Colonic mucosa (tissue), 4 donors: Measurements from ENCODE around the gene ZNF143. TPM values are rescaled to one million over a fixed set of nuclear protein-coding genes. Genes with fewer than 3 reads are reported as not detected.
"Not testable (repeated sequence)": the region's sequence is repeated elsewhere in the genome, so short reads cannot be mapped to it uniquely, and the experiment has no call there.

Experiments
- DNase-seq: peaks from one replicate; pipeline ENCODE4 v3.0.0-alpha.2; 2020
- H3K27ac ChIP-seq: fragments of 200-600 bp; one replicate; pipeline ENCODE4 v1.8.0; 2021
- H3K27me3 ChIP-seq: fragments of 200-600 bp; one replicate; pipeline ENCODE4 v1.8.0; 2021
- H3K36me3 ChIP-seq: fragments of 200-600 bp; one replicate; pipeline ENCODE4 v1.8.0; 2021
- H3K4me1 ChIP-seq: fragments of 200-600 bp; one replicate; pipeline ENCODE4 v1.8.0; 2021; ENCODE audit warnings: mild to moderate bottlenecking
- H3K4me3 ChIP-seq: fragments of 200-600 bp; one replicate; pipeline ENCODE4 v1.8.0; 2021
- H3K9ac ChIP-seq, 2 donors: one replicate each; pipeline ENCODE4 v1.7.0; 2013; ENCODE audit warnings: control low read depth in 2 of 2, low read depth in 2 of 2, low read length in 2 of 2
- H3K9me3 ChIP-seq: fragments of 200-600 bp; one replicate; pipeline ENCODE4 v1.8.0; 2021
- CTCF ChIP-seq: fragments of 200-600 bp; IDR thresholded peaks from one replicate; pipeline ENCODE4 v1.8.0; 2022; ENCODE audit warnings: antibody characterized with exemption, mild to moderate bottlenecking
- intact Hi-C: fragments of 100-400 bp; cut with DNase I; formaldehyde crosslinking; loops from one replicate; pipeline ENCODE4 v1.14.1; 2022
- total RNA-seq, 2 donors: library from RNA; stranded (reverse); fragmentation: NEBNext Ultra II Directional in 1 of 2; extraction: Animal tissue kit (Norgen Biotek cat#: 25700) in 1 of 2; gene quantifications; one replicate each; pipeline ENCODE4 v1.2.1, GENCODE V29; 2021
- donor health status: healthy.
- donor health status: DM: no; HTN: no; CAD: no.
- donor health status: DM: no; HTN: no; CAD: no.

ZNF143 gene
- total RNA-seq: 10 to 100 TPM; 18.0 to 22.2 TPM

DNA sequence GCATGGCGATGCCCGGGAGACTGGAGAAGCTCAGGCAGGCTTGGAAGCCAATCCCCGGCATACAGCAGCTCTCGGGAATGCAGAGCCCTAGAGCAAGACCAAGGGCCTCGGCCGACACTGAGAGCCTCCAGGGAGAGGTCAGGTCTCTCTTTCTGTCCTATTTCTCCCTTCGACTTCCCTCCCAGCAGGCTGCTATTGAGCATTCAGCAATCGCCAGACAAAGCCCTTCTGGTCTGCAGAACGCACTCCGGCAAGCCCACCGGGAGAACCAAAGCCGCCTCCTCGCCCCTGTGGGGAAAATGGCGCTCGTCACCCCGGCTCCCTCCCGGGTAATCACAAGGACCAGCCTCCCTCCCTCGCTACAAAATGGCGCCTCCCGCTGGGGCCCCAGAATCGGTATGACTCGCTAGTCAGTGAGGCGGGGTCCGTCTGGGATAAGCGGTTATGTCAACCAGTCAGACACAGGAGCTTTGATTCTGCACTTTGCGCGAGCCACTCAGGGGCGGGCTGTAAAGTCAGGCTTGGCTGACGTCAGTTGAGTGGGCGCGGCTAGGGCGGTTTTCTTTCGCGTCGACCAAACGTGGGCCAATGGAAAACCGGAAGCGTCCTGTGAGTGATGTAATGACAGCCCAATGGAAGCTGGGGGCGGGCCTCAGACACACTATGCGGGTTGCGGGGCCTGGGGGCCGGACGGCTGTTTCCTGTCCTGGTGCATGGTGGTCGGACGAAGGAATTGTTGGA lies at the start of gene ZNF143:
Gene ZNF143, plus strand, starts transcription at position 691 of the 741 bp plus-strand sequence. CDS start 10,297 bp downstream, outside the sequence.
- no peak for TF ChIP-seq CTCF
- Histone ChIP-seq H3K9me3 (no peaks in the 10 kb centered on the region), H3K36me3 (no peaks in the 10 kb centered on the region), H3K4me1 (peaks cover 5% of the 10 kb centered on the region), H3K4me3 (peak within 1 kb of the TSS; percentile 78), H3K9ac (peak within 1 kb of the TSS; percentile 99 to 100), H3K27ac (peak within 1 kb of the TSS; percentile 100), H3K27me3 (no peaks in the 10 kb centered on the region)
- peak; percentile 100 for DNase-seq
- intact Hi-C loops: no loop called here

GRCh38 chr11:9428706-9429105 lies 32.1 kb upstream of the ZNF143 start:
- Histone ChIP-seq H3K36me3 (peaks cover 17% of the 10 kb centered on the region), H3K27ac (no peak overlapping the region), H3K9ac (no peak overlapping the region), H3K4me1 (no peaks in the 10 kb centered on the region), H3K4me3 (no peak overlapping the region), H3K9me3 (no peaks in the 10 kb centered on the region), H3K27me3 (no peaks in the 10 kb centered on the region)
- no peak for DNase-seq
- no peak for TF ChIP-seq CTCF
- intact Hi-C loops: no loop called here

GRCh38 chr11:9438611-9439010 lies 22.2 kb upstream of the ZNF143 start:
- no peak overlapping the region for H3K4me3 ChIP-seq
- H3K4me1 ChIP-seq: no peaks in the 10 kb centered on the region
- H3K27ac ChIP-seq: no peak overlapping the region
- intact Hi-C loops: loop anchor here (10.0 kb wide), 1 partner anchor 56 kb away; no protein-coding TSS in a partner anchor
- H3K27me3 ChIP-seq: no peaks in the 10 kb centered on the region
- H3K9me3 ChIP-seq: no peaks in the 10 kb centered on the region
- peaks cover 8% of the 10 kb centered on the region for H3K36me3 ChIP-seq
- DNase-seq: no peak
- no peak overlapping the region for H3K9ac ChIP-seq
- no peak for TF ChIP-seq CTCF

DNA sequence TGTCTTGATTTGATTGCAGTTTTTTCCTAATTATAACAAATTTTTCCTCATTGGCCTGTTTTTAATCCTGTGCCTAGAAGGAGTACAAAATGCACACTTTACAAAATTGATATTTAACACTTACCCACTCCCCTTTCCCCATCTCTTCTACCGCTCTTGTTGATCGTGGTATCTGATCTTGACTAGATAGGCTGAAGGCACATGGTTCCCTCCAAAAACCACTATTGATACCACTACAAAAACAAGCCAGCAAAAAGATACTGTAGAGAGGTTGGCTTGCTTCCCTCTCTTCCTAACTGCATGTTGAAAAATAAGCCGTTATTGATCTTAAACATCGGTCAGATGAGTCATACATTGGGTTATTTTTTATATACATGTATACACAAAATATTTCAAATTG lies 14.6 kb upstream of the ZNF143 start:
- H3K27me3 ChIP-seq: no peaks in the 10 kb centered on the region
- H3K36me3 ChIP-seq: peaks cover 8% of the 10 kb centered on the region
- H3K27ac ChIP-seq: no peak overlapping the region
- no peak for DNase-seq
- H3K9ac ChIP-seq: no peak overlapping the region
- no peak overlapping the region for H3K4me3 ChIP-seq
- no peaks in the 10 kb centered on the region for H3K9me3 ChIP-seq
- intact Hi-C loops: no loop called here
- no peaks in the 10 kb centered on the region for H3K4me1 ChIP-seq
- TF ChIP-seq CTCF: no peak

DNA sequence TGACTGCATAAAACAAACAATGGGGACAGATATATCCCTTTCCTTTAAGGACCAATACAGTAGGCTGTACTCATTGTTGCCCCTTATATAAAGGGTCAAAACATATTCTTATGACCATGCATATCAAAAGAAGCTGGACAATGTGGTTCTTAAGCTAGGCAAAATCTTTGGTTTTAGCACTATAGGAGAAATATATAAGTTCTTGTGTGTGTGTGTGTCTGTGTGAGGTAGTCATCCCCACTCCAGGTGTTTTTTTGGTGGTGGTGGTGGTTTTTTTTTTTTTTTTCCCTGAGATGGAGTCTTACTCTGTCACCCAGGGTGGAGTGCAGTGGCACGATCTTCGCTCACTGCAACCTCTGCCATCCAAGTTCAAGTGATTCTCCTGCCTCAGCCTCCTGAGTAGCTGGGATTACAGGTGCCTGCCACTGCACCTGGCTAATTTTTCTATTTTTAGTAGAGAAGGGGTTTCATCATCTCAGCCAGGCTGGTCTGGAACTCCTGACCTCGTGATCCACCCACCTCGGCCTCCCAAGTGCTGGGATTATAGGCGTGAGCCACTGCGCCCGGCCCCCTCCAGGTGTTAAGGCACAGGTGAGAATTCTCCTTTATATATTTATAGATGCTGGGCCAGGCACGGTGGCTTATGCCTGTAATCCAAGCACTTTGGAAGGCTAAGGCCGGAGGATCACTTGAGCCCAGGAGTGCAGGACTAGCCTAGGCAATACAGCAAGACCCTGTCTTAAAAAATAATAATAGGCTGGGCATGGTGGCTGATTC lies 12.0 kb upstream of the ZNF143 start:
- intact Hi-C loops: no loop called here
- no peak for TF ChIP-seq CTCF
- no peak for DNase-seq
- Histone ChIP-seq H3K27ac (no peak overlapping the region), H3K4me1 (no peaks in the 10 kb centered on the region), H3K27me3 (no peaks in the 10 kb centered on the region), H3K9ac (no peak overlapping the region), H3K36me3 (no peaks in the 10 kb centered on the region), H3K4me3 (no peak overlapping the region), H3K9me3 (no peaks in the 10 kb centered on the region)

- H3K27ac ChIP-seq, H3K9ac ChIP-seq, H3K9me3 ChIP-seq, H3K36me3 ChIP-seq, H3K4me3 ChIP-seq, intact Hi-C loops, DNase-seq, H3K4me1 ChIP-seq, H3K27me3 ChIP-seq: not testable (repeated sequence)
These were observed 8.8 kb upstream of the ZNF143 start for GRCh38 chr11:9452023-9452422.
